OCI-LY7 (cell line): Measurements from ENCODE around the gene MLPH.

ENCODE experiments used
- CTCF ChIP-seq: fragments of 200-600 bp; sonication (generic); conservative IDR thresholded peaks from 2 replicates; pipeline ENCODE4 v1.5.1; 2014; ENCODE audit warnings: mild to moderate bottlenecking, antibody characterized with exemption, low read length, moderate library complexity, mixed read lengths
- EZH2phosphoT487 ChIP-seq: fragments of 200-600 bp; sonication (generic); IDR thresholded peaks from 2 replicates; pipeline ENCODE4 v1.6.1; 2018; ENCODE audit warnings: low read depth, borderline replicate concordance, mild to moderate bottlenecking, mixed run types, antibody characterized with exemption, low read length, moderate library complexity, mixed read lengths

GRCh38 chr2:237581326-237581725 is 94.3 kb downstream of the MLPH start:
- TF ChIP-seq EZH2phosphoT487, result no peak
- TF ChIP-seq CTCF, result no peak
